GM21423 (cell line): ENCODE measurements around the gene GPR37.

ENCODE experiments used
- ATAC-seq: cut with Tn5 transposase; IDR thresholded peaks from one replicate; pipeline ENCODE4 v1.9.1; 2021; ENCODE audit warnings: mild to moderate bottlenecking, moderate library complexity; ENCODE audit not compliant: unreplicated experiment

GPR37 gene

DNA sequence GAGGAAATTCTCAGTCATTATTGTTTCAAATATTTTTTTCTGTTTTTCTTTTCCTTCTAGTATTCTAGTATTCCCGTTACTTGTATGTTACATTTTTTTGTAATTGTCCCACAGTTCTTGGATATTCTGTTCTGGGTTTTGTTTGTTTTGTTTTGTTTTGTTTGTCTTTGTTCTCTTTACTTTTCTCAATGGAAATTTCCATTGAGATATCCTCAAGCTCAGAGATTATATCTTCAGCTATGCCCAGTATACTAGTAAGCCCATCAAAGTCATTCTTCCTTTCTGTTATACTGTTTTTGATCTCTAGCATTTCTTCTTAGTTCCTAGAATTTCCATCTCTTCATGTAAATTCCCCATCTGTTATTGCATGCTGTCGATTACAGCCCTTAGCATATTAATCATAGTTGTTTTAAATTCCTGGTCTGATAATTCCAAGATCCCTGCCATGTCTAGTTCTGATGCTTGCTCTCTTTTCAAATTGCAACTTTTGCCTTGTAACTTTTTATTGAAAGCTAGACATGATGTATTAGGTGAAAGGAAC is 27.8 kb downstream of the GPR37 start:
- ATAC-seq: no peak

DNA sequence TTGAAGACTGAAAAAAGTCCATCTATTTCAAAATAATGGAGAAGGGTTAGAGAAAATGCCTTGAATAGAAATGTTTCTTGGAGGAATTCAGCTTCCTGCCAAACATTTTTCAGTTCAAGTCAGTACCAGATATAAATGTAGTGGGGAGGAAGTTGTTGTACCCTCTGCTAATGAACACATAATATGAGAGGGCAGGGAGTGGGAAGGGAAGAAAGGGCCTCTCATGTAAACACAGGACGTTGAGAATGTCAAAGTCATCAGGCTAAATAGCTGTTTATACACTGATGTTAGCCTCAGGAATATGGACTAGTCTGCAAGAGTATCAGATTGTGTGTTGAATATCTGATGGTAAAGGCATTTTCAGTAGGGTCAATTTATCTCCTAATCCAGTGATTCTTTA is 37.0 kb downstream of the GPR37 start:
- no peak for ATAC-seq

DNA sequence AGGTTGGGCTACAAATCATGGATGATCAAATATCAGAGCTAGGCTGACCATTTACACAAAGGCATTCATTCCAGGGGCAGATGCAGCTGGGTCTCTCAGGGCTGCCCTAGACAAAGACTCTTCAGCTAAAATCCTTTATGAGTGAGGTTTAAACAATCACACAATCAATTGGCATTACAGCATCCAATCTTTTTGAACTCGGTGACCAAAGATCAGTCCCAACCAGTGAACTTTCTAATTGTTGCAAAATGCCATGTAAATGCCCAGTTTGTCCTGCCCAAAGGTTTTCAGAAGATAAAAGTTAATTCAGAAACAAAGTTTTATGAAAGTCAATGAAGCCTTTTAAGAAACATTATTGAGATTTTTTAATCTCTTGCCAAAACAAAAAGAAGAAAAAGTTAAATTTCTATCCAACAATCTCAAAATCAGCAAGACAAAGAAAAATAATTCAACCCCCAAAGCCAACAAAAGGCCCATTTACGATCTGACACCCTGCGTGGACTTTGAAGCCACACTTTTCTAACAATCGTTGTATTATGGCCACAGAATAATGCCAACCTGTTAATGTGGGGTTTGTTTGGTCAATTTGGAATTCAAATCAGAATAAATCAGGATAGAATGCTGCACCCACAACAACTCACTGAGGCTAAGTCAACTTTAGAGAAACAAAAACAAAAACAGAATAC is 40.9 kb downstream of the GPR37 start:
- ATAC-seq: no peak

DNA sequence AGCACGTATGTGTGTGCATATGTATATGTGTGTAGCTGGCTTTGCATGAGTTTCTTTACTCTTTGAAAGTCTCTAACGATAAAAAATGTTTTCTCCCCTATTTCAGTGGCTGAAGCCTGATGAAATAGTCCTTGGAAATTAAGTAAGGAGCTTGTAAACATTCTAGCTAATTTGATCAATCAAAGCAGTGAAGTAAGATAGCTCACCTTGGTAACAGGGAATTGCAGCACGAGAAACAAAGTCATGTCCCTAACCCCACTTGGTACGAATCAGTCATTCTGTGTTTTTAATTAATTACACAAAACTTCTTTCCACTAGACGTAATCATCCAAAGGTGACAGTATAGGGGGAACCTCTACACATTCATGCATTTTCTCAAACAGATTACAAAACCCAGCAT is 41.5 kb downstream of the GPR37 start:
- no peak for ATAC-seq

DNA sequence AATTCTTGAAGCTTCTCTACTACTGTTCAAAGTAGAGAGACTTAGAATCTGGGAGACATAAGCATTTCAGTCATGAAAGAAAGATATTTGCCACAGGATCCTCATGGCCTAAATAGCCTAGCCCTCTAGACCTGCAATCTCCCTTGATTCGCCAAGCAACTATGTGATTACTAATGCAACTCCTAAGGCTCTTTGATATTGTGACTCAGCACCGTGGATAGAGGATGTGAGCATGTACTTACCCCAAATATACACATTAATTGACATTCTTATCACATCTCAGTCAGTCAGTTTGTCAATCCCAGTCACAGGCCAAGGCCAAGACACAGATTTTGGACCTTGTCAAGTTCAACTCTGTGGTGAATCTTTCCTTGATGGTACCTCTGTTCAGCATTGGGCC is 42.6 kb downstream of the GPR37 start:
- ATAC-seq: no peak

- ATAC-seq: no peak
Measured at GRCh38 chr7:124722292-124722691, 43.3 kb downstream of the GPR37 start.

GRCh38 chr7:124720195-124720594 is 45.4 kb downstream of the GPR37 start:
- no peak for ATAC-seq

DNA sequence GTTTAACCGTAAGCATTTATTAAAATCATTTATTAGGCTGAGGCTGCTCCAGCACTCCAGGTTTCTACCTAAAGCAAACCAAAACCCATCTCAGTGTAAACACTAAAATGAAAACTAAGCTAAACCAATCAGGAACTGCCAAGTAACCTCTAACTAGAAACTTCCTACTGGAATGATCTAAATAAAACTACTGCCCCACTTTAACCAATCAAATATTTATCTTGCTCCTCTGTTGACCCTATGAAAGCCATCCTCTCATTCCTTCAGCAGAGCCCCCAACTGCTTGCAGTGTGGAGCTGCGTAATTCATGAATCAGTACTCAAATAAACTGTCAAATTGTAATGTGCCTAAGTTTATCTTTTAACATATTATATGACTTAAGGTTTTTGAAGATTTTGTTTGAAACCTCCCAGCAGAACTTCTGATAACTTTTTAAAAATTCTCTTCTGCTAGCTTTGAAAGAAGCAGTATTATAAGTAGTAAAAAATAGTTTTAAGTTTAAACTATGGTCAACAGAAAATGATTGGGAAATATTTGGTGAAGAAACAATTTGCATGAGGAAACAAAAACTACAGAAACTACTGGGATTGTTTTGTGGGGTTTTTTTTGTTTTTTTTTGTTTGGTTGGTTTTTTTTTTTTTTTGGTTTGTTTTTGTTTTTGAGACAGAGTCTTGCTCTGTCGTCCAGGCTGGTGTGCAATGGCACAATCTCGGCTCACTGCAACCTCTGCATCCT is 47.4 kb downstream of the GPR37 start:
- ATAC-seq: no peak

- ATAC-seq: no peak
Measured at GRCh38 chr7:124716894-124717293, 48.7 kb downstream of the GPR37 start.

GRCh38 chr7:124713086-124713485 is 52.5 kb downstream of the GPR37 start:
- ATAC-seq: no peak

DNA sequence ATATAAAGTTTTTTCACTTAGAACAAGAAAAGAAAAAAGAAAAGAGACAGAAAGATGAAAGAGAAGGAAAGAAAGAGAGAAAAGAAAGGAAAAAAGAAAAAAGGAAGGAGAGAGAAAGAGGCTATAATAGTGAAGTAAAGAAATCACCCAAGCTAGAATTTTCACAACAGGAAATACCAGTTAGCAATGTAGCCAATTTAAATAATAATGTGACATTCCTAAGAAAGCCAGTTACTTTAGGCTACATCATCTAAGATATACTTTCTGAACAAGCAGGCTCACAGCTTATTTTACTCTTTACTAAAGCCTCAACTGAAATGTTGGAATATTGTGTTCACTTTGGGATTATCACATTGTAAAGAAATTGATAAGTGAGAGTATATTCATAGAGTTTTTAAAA is 53.6 kb downstream of the GPR37 start:
- no peak for ATAC-seq

DNA sequence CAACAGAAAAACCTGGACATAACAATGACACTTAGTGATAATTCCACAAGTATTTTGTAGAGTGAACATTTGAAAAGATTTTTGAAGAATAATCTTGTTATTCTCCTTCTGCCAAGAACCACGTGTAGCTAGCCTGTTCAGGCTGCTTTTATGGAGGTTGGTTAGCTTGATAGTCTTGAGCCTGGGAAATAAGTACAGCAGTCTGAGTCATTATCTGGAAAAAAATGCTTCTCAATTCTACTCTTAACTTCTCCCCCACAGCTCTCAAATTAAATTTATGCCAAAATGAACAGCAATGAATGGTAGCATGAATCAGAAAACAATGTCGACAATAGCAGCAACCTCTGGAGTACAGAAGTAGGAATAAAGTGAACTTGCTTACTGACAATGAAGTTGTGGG is 63.2 kb downstream of the GPR37 start:
- no peak for ATAC-seq

DNA sequence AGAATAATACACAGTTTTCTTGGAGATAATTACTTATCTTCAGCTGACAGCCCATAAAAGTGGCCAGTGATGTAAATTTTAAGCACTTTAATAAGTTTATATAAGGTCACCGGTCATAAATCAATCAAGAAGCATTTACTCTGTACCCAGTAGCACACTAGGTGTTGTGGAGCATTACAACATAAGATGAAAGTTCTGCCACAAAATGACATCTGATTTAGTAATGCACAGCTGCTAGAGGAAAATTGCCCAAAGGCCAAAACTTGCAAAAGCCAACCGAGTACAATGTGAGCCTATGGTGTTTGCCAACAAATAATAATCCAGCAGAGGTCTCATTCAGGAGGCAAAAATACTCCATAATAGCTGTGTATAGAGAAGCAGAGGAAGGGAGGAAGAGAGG is 63.6 kb downstream of the GPR37 start:
- ATAC-seq: no peak

DNA sequence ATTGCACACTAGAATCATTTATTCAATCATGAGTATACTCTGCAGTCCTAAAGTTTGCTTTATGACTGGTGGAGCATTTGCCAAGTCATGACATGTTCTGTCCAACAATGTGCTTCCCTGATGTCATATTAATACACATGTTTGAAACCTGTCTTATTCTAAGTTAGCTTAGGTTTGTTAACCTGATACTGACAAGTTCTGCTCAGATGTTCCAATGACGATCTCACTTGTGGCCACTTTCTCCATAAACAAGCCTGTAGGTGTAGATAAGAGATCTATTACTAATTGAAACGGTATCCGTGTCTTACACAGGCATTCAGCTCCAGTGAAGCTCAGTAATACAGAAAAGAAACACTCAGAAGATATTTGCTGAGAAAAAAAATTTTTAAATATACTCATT is 64.9 kb downstream of the GPR37 start:
- ATAC-seq: no peak

GRCh38 chr7:124698964-124699363 is 66.6 kb downstream of the GPR37 start:
- ATAC-seq: no peak

GRCh38 chr7:124697746-124698145 is 67.8 kb downstream of the GPR37 start:
- ATAC-seq: no peak
